SK-N-SH (cell line): Measurements from ENCODE around the gene HIVEP2. TPM values are rescaled to one million over a fixed set of nuclear protein-coding genes. Genes with fewer than 3 reads are reported as not detected.

Experiments
- CTCF ChIA-PET: fragments of 300-600, 350-600 bp; formaldehyde crosslinking; extraction: SDS; loops from one replicate; lab custom pipeline; 2021; lab: Yijun Ruan, JAX
- POLR2A ChIA-PET: fragments of 350-600 bp; sonication (Branson Sonifier 250); formaldehyde crosslinking; extraction: SDS; loops from one replicate; lab custom pipeline; 2020; ENCODE audit warnings: antibody characterized with exemption, inconsistent platforms; lab: Yijun Ruan, JAX
- DNase-seq: peaks from one replicate; pipeline ENCODE4 v3.0.0; 2012
- H2AFZ ChIP-seq: fragments of 200-600 bp; sonication (generic); 2 replicates; pipeline ENCODE4 v1.8.1; 2016; ENCODE audit warnings: antibody characterized with exemption, mild to moderate bottlenecking, low read depth
- H3F3A ChIP-seq: fragments of 200-600 bp; sonication (generic); replicated peaks from 2 replicates; pipeline ENCODE3; 2016; ENCODE audit warnings: antibody characterized with exemption, mild to moderate bottlenecking; ENCODE audit not compliant: insufficient read depth
- H3K27ac ChIP-seq, 2 experiments: fragments of 200-500 bp in 1 of 2; fragments of 200-600 bp in 1 of 2; sonication (Bioruptor generic) in 1 of 2; sonication (generic), shearing (Covaris generic) in 1 of 2; 2 replicates each; pipeline versions ENCODE4 v1.5.1 to v1.6.1; 2014 to 2016; ENCODE audit warnings: low read depth in 2 of 2, inconsistent platforms in 1 of 2, low read length in 1 of 2, mild to moderate bottlenecking in 1 of 2, mixed read lengths in 1 of 2
- H3K27me3 ChIP-seq: fragments of 200-600 bp; sonication (generic), shearing (Covaris generic); 2 replicates; pipeline ENCODE4 v1.6.1; 2016; ENCODE audit warnings: mixed run types; ENCODE audit not compliant: insufficient read depth
- H3K36me3 ChIP-seq, 2 experiments: fragments of 200-500 bp in 1 of 2; fragments of 200-600 bp in 1 of 2; sonication (Bioruptor generic) in 1 of 2; sonication (generic) in 1 of 2; replicated peaks in 1 of 2; 2 replicates each; pipeline versions ENCODE3 to v1.5.1; 2014 to 2016; ENCODE audit warnings: low read length in 1 of 2, mild to moderate bottlenecking in 1 of 2; ENCODE audit not compliant: insufficient read depth in 2 of 2, control insufficient read depth in 1 of 2
- H3K4me1 ChIP-seq, 2 experiments: fragments of 200-500 bp in 1 of 2; fragments of 200-600 bp in 1 of 2; sonication (Bioruptor generic) in 1 of 2; sonication (generic), shearing (Covaris generic) in 1 of 2; 2 replicates each; pipeline versions ENCODE4 v1.5.1 to v1.6.1; 2014 to 2016; ENCODE audit warnings: low read depth in 1 of 2, low read length in 1 of 2, mixed run types in 1 of 2; ENCODE audit not compliant: insufficient read depth in 2 of 2, control insufficient read depth in 1 of 2
- H3K4me2 ChIP-seq: fragments of 200-600 bp; sonication (generic), shearing (Covaris generic); 2 replicates; pipeline ENCODE4 v1.6.1; 2017; ENCODE audit warnings: mixed run types
- H3K4me3 ChIP-seq, 2 experiments: fragments of 200-500 bp in 1 of 2; fragments of 200-600 bp in 1 of 2; sonication (Bioruptor generic) in 1 of 2; sonication (generic), shearing (Covaris generic) in 1 of 2; 2 replicates each; pipeline versions ENCODE4 v1.5.1 to v1.8.1; 2014 to 2016; ENCODE audit warnings: low read depth in 2 of 2, inconsistent platforms in 1 of 2, low read length in 1 of 2, mild to moderate bottlenecking in 1 of 2, mixed read lengths in 1 of 2, moderate library complexity in 1 of 2
- H3K79me2 ChIP-seq: fragments of 200-600 bp; sonication (generic); 2 replicates; pipeline ENCODE4 v1.8.1; 2017; ENCODE audit warnings: mild to moderate bottlenecking; ENCODE audit not compliant: insufficient read depth
- H3K9ac ChIP-seq: fragments of 200-600 bp; sonication (generic); 2 replicates; pipeline ENCODE4 v1.6.1; 2017; ENCODE audit warnings: mixed run types
- H3K9me2 ChIP-seq: fragments of 200-600 bp; sonication (generic); 2 replicates; pipeline ENCODE4 v1.6.1; 2017; ENCODE audit warnings: mixed run types
- H3K9me3 ChIP-seq: fragments of 200-600 bp; sonication (generic); 2 replicates; pipeline ENCODE4 v1.6.1; 2017; ENCODE audit warnings: mixed run types, mild to moderate bottlenecking, moderate library complexity
- H4K20me1 ChIP-seq: fragments of 200-600 bp; sonication (generic); 2 replicates; pipeline ENCODE4 v1.6.1; 2017; ENCODE audit warnings: mild to moderate bottlenecking, mixed run types; ENCODE audit not compliant: insufficient read depth
- CHD2 ChIP-seq: fragments of 150-350 bp; IDR thresholded peaks from 2 replicates; pipeline ENCODE4 v1.6.1; 2018; ENCODE audit warnings: low read length; ENCODE audit not compliant: partially characterized antibody
- ELF1 ChIP-seq: IDR thresholded peaks from 2 replicates; pipeline ENCODE4 v1.4.0; 2012
- FOSL2 ChIP-seq: IDR thresholded peaks from 2 replicates; pipeline ENCODE4 v1.4.0; 2012; ENCODE audit warnings: low read depth, mild to moderate bottlenecking, moderate library complexity, borderline replicate concordance
- FOXJ3 ChIP-seq: sonication (generic); formaldehyde crosslinking; IDR thresholded peaks from 2 replicates; pipeline ENCODE4 v1.5.1; 2020; ENCODE audit warnings: mild to moderate bottlenecking, missing genetic modification reagents
- FOXM1 ChIP-seq: IDR thresholded peaks from 2 replicates; pipeline ENCODE4 v1.4.0; 2012; ENCODE audit warnings: low read depth, mild to moderate bottlenecking
- GATA2 ChIP-seq: sonication (generic); formaldehyde crosslinking; IDR thresholded peaks from 2 replicates; pipeline ENCODE4 v1.5.0; 2020; ENCODE audit warnings: mild to moderate bottlenecking, missing genetic modification reagents
- JUND ChIP-seq: IDR thresholded peaks from 2 replicates; pipeline ENCODE4 v1.4.0; 2012
- MAX ChIP-seq: IDR thresholded peaks from 2 replicates; pipeline ENCODE4 v1.4.0; 2012; ENCODE audit warnings: low read depth
- NFIC ChIP-seq: IDR thresholded peaks from 2 replicates; pipeline ENCODE4 v1.4.0; 2012; ENCODE audit warnings: borderline replicate concordance
- POLR2AphosphoS5 ChIP-seq: IDR thresholded peaks from 2 replicates; pipeline ENCODE4 v1.6.1; 2012; ENCODE audit warnings: low read depth, low read length
- RAD21 ChIP-seq: IDR thresholded peaks from 2 replicates; pipeline ENCODE4 v1.6.1; 2012; ENCODE audit warnings: mild to moderate bottlenecking, low read length
- SIN3A ChIP-seq: IDR thresholded peaks from 2 replicates; pipeline ENCODE4 v1.6.1; 2012; ENCODE audit warnings: low read depth, mild to moderate bottlenecking, low read length, moderate library complexity, borderline replicate concordance
- TCF12 ChIP-seq: IDR thresholded peaks from 2 replicates; pipeline ENCODE4 v1.4.0; 2012
- YY1 ChIP-seq: IDR thresholded peaks from 2 replicates; pipeline ENCODE4 v1.4.0; 2012; ENCODE audit warnings: low read depth, mild to moderate bottlenecking
- WGBS: methylation state at CpG from one replicate; pipeline ENCODE4 v1.1.6; 2017; ENCODE audit warnings: low lambda C conversion rate; 5-methylcytosine and 5-hydroxymethylcytosine counted together
- polyA plus RNA-seq, 3 experiments: library from polyadenylated mRNA; depleted of rRNA; stranded (reverse); fragments of >200 nt; gene quantifications; 2 replicates each; pipeline ENCODE4 v1.2.3, GENCODE V29; 2012
- TF ChIP-seq, protein P1 (sequence below): fragments of 200-600 bp; sonication (generic); IDR thresholded peaks from 2 replicates; pipeline ENCODE4 v1.6.1; 2017; ENCODE audit warnings: antibody characterized with exemption, mild to moderate bottlenecking, moderate library complexity
- TF ChIP-seq, protein P2 (sequence below): IDR thresholded peaks from 2 replicates; pipeline ENCODE4 v1.4.0; 2012; ENCODE audit warnings: low read depth, borderline replicate concordance
- TF ChIP-seq, protein P3 (sequence below): IDR thresholded peaks from 2 replicates; pipeline ENCODE4 v1.4.0; 2012; ENCODE audit warnings: low read depth, borderline replicate concordance
- TF ChIP-seq, protein P4 (sequence below): fragments of 150-350 bp; IDR thresholded peaks from 2 replicates; pipeline ENCODE4 v1.6.1; 2016; ENCODE audit warnings: mild to moderate bottlenecking, low read depth, low read length
- TF ChIP-seq, protein P5 (sequence below): IDR thresholded peaks from 2 replicates; pipeline ENCODE4 v1.6.1; 2012; ENCODE audit warnings: mild to moderate bottlenecking, low read depth, low read length, moderate library complexity

The HIVEP2 gene
- polyA plus RNA-seq, 1 of the 3 experiments (the other 2 are of a cell fraction): 2.5 TPM

GRCh38 chr6:142729618-142730017 is 215.4 kb downstream of the HIVEP2 start (continued):
- no peak for TF ChIP-seq CHD2
- TF ChIP-seq, protein P1, sequence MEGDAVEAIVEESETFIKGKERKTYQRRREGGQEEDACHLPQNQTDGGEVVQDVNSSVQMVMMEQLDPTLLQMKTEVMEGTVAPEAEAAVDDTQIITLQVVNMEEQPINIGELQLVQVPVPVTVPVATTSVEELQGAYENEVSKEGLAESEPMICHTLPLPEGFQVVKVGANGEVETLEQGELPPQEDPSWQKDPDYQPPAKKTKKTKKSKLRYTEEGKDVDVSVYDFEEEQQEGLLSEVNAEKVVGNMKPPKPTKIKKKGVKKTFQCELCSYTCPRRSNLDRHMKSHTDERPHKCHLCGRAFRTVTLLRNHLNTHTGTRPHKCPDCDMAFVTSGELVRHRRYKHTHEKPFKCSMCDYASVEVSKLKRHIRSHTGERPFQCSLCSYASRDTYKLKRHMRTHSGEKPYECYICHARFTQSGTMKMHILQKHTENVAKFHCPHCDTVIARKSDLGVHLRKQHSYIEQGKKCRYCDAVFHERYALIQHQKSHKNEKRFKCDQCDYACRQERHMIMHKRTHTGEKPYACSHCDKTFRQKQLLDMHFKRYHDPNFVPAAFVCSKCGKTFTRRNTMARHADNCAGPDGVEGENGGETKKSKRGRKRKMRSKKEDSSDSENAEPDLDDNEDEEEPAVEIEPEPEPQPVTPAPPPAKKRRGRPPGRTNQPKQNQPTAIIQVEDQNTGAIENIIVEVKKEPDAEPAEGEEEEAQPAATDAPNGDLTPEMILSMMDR: no peak
- TF ChIP-seq, protein P2, sequence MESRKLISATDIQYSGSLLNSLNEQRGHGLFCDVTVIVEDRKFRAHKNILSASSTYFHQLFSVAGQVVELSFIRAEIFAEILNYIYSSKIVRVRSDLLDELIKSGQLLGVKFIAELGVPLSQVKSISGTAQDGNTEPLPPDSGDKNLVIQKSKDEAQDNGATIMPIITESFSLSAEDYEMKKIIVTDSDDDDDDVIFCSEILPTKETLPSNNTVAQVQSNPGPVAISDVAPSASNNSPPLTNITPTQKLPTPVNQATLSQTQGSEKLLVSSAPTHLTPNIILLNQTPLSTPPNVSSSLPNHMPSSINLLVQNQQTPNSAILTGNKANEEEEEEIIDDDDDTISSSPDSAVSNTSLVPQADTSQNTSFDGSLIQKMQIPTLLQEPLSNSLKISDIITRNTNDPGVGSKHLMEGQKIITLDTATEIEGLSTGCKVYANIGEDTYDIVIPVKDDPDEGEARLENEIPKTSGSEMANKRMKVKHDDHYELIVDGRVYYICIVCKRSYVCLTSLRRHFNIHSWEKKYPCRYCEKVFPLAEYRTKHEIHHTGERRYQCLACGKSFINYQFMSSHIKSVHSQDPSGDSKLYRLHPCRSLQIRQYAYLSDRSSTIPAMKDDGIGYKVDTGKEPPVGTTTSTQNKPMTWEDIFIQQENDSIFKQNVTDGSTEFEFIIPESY: no peak
- no peak for TF ChIP-seq MAX
- no peak for TF ChIP-seq RAD21
- TF ChIP-seq, all 33 proteins: peak for 0

GRCh38 chr6:142728910-142729481 is 216.0 kb downstream of the HIVEP2 start:
- no peaks in the 10 kb centered on the region for H4K20me1 ChIP-seq
- CTCF ChIA-PET: interaction anchor here (1.0 kb wide), 1 partner anchor 21 kb away, joined by 3 read pairs; no protein-coding TSS in a partner anchor
- peaks cover 0 to 15% of the 10 kb centered on the region in 2 experiments; a peak in 2 of 4 replicates for H3K4me1 ChIP-seq
- peak; percentile 49 for DNase-seq
- H3F3A ChIP-seq: no peaks in the 10 kb centered on the region
- no peaks in the 10 kb centered on the region for H3K9me3 ChIP-seq
- POLR2A ChIA-PET: no interaction called here
- H3K36me3 ChIP-seq: no peaks in the 10 kb centered on the region
- no peaks in the 10 kb centered on the region for H3K27me3 ChIP-seq
- H3K27ac ChIP-seq: peak overlapping the region in 1 of 2 experiments; percentile 50; a peak in 1 of 4 replicates
- no peak overlapping the region for H3K9ac ChIP-seq
- no peaks in the 10 kb centered on the region for H3K79me2 ChIP-seq
- no peak overlapping the region for H2AFZ ChIP-seq
- WGBS: 3% methylated on average over 6 of the region's 6 CpGs
- peak overlapping the region; percentile 47; the same call in 1 of the 2 replicates for H3K4me2 ChIP-seq
- H3K4me3 ChIP-seq: peak overlapping the region in 1 of 2 experiments; percentile 13; a peak in 1 of 4 replicates
- H3K9me2 ChIP-seq: no peaks in the 10 kb centered on the region
- TF ChIP-seq POLR2AphosphoS5 (peak; percentile 19; the same call in 1 of the 2 replicates), JUND (no peak), YY1 (no peak), FOXM1 (no peak), NFIC (no peak), TCF12 (peak; percentile 71), FOXJ3 (0 out of 2 replicates have a peak, but pooled peaks have one; percentile 43), FOSL2 (no peak), GATA2 (peak; percentile 72), SIN3A (no peak), ELF1 (no peak)
- TF ChIP-seq, protein P3, sequence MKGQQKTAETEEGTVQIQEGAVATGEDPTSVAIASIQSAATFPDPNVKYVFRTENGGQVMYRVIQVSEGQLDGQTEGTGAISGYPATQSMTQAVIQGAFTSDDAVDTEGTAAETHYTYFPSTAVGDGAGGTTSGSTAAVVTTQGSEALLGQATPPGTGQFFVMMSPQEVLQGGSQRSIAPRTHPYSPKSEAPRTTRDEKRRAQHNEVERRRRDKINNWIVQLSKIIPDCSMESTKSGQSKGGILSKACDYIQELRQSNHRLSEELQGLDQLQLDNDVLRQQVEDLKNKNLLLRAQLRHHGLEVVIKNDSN: no peak
- TF ChIP-seq, protein P4, sequence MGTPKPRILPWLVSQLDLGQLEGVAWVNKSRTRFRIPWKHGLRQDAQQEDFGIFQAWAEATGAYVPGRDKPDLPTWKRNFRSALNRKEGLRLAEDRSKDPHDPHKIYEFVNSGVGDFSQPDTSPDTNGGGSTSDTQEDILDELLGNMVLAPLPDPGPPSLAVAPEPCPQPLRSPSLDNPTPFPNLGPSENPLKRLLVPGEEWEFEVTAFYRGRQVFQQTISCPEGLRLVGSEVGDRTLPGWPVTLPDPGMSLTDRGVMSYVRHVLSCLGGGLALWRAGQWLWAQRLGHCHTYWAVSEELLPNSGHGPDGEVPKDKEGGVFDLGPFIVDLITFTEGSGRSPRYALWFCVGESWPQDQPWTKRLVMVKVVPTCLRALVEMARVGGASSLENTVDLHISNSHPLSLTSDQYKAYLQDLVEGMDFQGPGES: no peak
- TF ChIP-seq, protein P1: no peak
- TF ChIP-seq, protein P5, sequence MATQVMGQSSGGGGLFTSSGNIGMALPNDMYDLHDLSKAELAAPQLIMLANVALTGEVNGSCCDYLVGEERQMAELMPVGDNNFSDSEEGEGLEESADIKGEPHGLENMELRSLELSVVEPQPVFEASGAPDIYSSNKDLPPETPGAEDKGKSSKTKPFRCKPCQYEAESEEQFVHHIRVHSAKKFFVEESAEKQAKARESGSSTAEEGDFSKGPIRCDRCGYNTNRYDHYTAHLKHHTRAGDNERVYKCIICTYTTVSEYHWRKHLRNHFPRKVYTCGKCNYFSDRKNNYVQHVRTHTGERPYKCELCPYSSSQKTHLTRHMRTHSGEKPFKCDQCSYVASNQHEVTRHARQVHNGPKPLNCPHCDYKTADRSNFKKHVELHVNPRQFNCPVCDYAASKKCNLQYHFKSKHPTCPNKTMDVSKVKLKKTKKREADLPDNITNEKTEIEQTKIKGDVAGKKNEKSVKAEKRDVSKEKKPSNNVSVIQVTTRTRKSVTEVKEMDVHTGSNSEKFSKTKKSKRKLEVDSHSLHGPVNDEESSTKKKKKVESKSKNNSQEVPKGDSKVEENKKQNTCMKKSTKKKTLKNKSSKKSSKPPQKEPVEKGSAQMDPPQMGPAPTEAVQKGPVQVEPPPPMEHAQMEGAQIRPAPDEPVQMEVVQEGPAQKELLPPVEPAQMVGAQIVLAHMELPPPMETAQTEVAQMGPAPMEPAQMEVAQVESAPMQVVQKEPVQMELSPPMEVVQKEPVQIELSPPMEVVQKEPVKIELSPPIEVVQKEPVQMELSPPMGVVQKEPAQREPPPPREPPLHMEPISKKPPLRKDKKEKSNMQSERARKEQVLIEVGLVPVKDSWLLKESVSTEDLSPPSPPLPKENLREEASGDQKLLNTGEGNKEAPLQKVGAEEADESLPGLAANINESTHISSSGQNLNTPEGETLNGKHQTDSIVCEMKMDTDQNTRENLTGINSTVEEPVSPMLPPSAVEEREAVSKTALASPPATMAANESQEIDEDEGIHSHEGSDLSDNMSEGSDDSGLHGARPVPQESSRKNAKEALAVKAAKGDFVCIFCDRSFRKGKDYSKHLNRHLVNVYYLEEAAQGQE: no peak
